OCI-LY1 (cell line): ENCODE results near the gene MACROD2.

Source experiments
- H2AFZ ChIP-seq: fragments of 200-600 bp; sonication (generic), shearing (Covaris generic); 2 replicates; pipeline ENCODE4 v1.6.0; 2014; ENCODE audit warnings: antibody characterized with exemption, mild to moderate bottlenecking, low read length
- H3F3A ChIP-seq: fragments of 200-600 bp; sonication (generic), shearing (Covaris generic); 2 replicates; pipeline ENCODE4 v1.6.0; 2014; ENCODE audit warnings: mild to moderate bottlenecking, antibody characterized with exemption, low read length, moderate library complexity; ENCODE audit not compliant: insufficient read depth
- H3K27ac ChIP-seq: fragments of 200-600 bp; sonication (generic); 2 replicates; pipeline ENCODE4 v1.5.1; 2014; ENCODE audit warnings: low read length, mixed run types, mild to moderate bottlenecking, low read depth; ENCODE audit not compliant: poor library complexity, severe bottlenecking
- H3K27me3 ChIP-seq: fragments of 200-600 bp; sonication (generic); 2 replicates; pipeline ENCODE4 v1.6.0; 2014; ENCODE audit warnings: antibody characterized with exemption, mild to moderate bottlenecking, low read length, moderate library complexity; ENCODE audit not compliant: insufficient read depth
- H3K36me3 ChIP-seq: fragments of 200-600 bp; sonication (generic); 2 replicates; pipeline ENCODE4 v1.6.1; 2014; ENCODE audit warnings: mild to moderate bottlenecking, antibody characterized with exemption, low read length, moderate library complexity, mixed read lengths; ENCODE audit not compliant: insufficient read depth
- H3K4me1 ChIP-seq: fragments of 200-600 bp; sonication (generic); 2 replicates; pipeline ENCODE4 v1.5.1; 2014; ENCODE audit warnings: mild to moderate bottlenecking, low read length, moderate library complexity; ENCODE audit not compliant: insufficient read depth, severe bottlenecking
- H3K4me2 ChIP-seq: fragments of 200-600 bp; sonication (generic), shearing (Covaris generic); 2 replicates; pipeline ENCODE4 v1.6.1; 2014; ENCODE audit warnings: low read length
- H3K4me3 ChIP-seq: fragments of 200-600 bp; sonication (generic); 2 replicates; pipeline ENCODE4 v1.5.1; 2014; ENCODE audit warnings: low read length, low read depth, mild to moderate bottlenecking, mixed read lengths; ENCODE audit not compliant: poor library complexity, severe bottlenecking
- H3K79me2 ChIP-seq: fragments of 200-600 bp; shearing (Covaris generic); 2 replicates; pipeline ENCODE4 v1.6.1; 2016; ENCODE audit warnings: mixed run types, low read length, mixed read lengths; ENCODE audit not compliant: insufficient read depth
- H3K9ac ChIP-seq: fragments of 200-600 bp; sonication (generic), shearing (Covaris generic); 2 replicates; pipeline ENCODE4 v1.6.1; 2014; ENCODE audit warnings: mild to moderate bottlenecking, low read length, mixed read lengths
- H3K9me2 ChIP-seq: fragments of 200-600 bp; sonication (generic), shearing (Covaris generic); 2 replicates; pipeline ENCODE4 v1.6.1; 2014; ENCODE audit warnings: low read depth, mild to moderate bottlenecking, low read length, mixed read lengths
- H3K9me3 ChIP-seq: fragments of 200-600 bp; shearing (Covaris generic); 2 replicates; pipeline ENCODE4 v1.6.1; 2014; ENCODE audit warnings: low read length, mixed read lengths
- H4K20me1 ChIP-seq: fragments of 200-600 bp; sonication (generic), shearing (Covaris generic); 2 replicates; pipeline ENCODE4 v1.6.0; 2016; ENCODE audit warnings: mild to moderate bottlenecking, low read length; ENCODE audit not compliant: insufficient read depth
- EZH2 ChIP-seq: fragments of 200-600 bp; sonication (generic), shearing (Covaris generic); IDR thresholded peaks from 2 replicates; pipeline ENCODE4 v1.8.0; 2017; ENCODE audit warnings: borderline replicate concordance, mixed run types, mild to moderate bottlenecking, antibody characterized with exemption, low read length, moderate library complexity, mixed read lengths
- TF ChIP-seq, protein P1 (sequence below): fragments of 200-600 bp; sonication (generic), shearing (Covaris generic); IDR thresholded peaks from 2 replicates; pipeline ENCODE4 v1.5.1; 2017; ENCODE audit warnings: mild to moderate bottlenecking, antibody characterized with exemption, low read length, moderate library complexity, mixed read lengths

MACROD2 gene

GRCh38 chr20:14937846-14938245 lies 942.5 kb downstream of the MACROD2 start:
- Histone ChIP-seq H3K36me3 (no peaks in the 10 kb centered on the region), H2AFZ (no peak overlapping the region), H3K4me3 (no peak overlapping the region), H3K9ac (no peak overlapping the region), H4K20me1 (no peaks in the 10 kb centered on the region), H3F3A (no peaks in the 10 kb centered on the region), H3K4me1 (no peaks in the 10 kb centered on the region), H3K79me2 (no peaks in the 10 kb centered on the region), H3K4me2 (no peak overlapping the region), H3K27me3 (no peaks in the 10 kb centered on the region), H3K9me3 (no peaks in the 10 kb centered on the region), H3K9me2 (no peaks in the 10 kb centered on the region), H3K27ac (no peak overlapping the region)
- TF ChIP-seq, protein P1, sequence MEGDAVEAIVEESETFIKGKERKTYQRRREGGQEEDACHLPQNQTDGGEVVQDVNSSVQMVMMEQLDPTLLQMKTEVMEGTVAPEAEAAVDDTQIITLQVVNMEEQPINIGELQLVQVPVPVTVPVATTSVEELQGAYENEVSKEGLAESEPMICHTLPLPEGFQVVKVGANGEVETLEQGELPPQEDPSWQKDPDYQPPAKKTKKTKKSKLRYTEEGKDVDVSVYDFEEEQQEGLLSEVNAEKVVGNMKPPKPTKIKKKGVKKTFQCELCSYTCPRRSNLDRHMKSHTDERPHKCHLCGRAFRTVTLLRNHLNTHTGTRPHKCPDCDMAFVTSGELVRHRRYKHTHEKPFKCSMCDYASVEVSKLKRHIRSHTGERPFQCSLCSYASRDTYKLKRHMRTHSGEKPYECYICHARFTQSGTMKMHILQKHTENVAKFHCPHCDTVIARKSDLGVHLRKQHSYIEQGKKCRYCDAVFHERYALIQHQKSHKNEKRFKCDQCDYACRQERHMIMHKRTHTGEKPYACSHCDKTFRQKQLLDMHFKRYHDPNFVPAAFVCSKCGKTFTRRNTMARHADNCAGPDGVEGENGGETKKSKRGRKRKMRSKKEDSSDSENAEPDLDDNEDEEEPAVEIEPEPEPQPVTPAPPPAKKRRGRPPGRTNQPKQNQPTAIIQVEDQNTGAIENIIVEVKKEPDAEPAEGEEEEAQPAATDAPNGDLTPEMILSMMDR, result no peak
- TF ChIP-seq EZH2, result no peak

DNA sequence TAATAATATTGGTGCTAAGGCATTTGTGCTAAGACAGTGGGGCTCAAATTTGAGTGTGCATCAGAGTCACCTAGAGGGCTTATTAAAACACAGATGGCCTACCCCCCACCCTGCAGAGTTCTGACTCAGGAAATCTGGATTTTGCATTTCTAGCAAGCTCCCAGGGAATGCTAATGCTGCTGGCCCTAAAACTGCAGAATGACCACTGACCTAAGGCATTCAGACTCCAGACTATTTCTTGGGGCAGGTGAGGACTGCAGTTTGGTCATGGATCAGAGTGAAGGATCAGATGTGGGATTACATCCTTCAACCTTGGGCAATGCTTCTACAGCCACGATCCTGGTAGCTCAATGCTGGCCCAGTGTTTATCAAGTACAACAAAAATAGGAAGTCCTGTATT lies 952.2 kb downstream of the MACROD2 start:
- Histone ChIP-seq H3K9ac (no peak overlapping the region), H4K20me1 (no peaks in the 10 kb centered on the region), H3K4me3 (no peak overlapping the region), H3K27me3 (no peaks in the 10 kb centered on the region), H3K27ac (no peak overlapping the region), H3K36me3 (no peaks in the 10 kb centered on the region), H3K9me2 (no peaks in the 10 kb centered on the region), H3K9me3 (no peaks in the 10 kb centered on the region), H2AFZ (no peak overlapping the region), H3K79me2 (no peaks in the 10 kb centered on the region), H3K4me2 (no peak overlapping the region), H3K4me1 (no peaks in the 10 kb centered on the region), H3F3A (no peaks in the 10 kb centered on the region)
- no peak for TF ChIP-seq EZH2
- TF ChIP-seq, protein P1, result no peak

GRCh38 chr20:14947946-14948345 lies 952.6 kb downstream of the MACROD2 start:
- Histone ChIP-seq H3K4me3 (no peak overlapping the region), H3K9ac (no peak overlapping the region), H3K9me2 (no peaks in the 10 kb centered on the region), H3K27me3 (no peaks in the 10 kb centered on the region), H3K36me3 (no peaks in the 10 kb centered on the region), H3K4me1 (no peaks in the 10 kb centered on the region), H3F3A (no peaks in the 10 kb centered on the region), H3K4me2 (no peak overlapping the region), H4K20me1 (no peaks in the 10 kb centered on the region), H3K9me3 (no peaks in the 10 kb centered on the region), H3K27ac (no peak overlapping the region), H2AFZ (no peak overlapping the region), H3K79me2 (no peaks in the 10 kb centered on the region)
- no peak for TF ChIP-seq EZH2
- TF ChIP-seq, protein P1, result no peak
